ENCODE results near the gene S100A7.

Gene S100A7

DNA sequence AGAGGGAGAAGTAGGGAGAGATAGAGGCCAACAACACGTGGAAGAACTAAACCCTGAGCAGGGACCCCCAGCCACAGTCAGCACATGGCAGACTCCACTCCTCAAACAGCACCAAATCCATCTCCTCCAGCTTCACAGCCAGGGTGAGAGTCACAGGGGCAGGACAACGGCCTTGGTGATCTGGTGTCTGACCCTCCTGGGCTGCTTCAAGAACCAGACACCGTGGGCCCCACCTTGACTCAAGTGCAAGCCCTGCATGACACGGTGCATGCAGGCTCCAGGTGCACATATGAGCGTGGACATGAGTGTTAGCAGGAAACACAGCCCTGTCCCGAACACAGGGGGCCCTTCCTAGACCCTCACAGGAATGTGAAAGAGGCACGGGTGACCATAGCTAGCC, 21.9 kb downstream of the S100A7 start:
- no peak overlapping the region for H3K27ac ChIP-seq
- TF ChIP-seq, protein P1, sequence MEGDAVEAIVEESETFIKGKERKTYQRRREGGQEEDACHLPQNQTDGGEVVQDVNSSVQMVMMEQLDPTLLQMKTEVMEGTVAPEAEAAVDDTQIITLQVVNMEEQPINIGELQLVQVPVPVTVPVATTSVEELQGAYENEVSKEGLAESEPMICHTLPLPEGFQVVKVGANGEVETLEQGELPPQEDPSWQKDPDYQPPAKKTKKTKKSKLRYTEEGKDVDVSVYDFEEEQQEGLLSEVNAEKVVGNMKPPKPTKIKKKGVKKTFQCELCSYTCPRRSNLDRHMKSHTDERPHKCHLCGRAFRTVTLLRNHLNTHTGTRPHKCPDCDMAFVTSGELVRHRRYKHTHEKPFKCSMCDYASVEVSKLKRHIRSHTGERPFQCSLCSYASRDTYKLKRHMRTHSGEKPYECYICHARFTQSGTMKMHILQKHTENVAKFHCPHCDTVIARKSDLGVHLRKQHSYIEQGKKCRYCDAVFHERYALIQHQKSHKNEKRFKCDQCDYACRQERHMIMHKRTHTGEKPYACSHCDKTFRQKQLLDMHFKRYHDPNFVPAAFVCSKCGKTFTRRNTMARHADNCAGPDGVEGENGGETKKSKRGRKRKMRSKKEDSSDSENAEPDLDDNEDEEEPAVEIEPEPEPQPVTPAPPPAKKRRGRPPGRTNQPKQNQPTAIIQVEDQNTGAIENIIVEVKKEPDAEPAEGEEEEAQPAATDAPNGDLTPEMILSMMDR (IDR thresholded peaks at IDR 0.05): no peak
- no peak for TF ChIP-seq ZFX (IDR thresholded peaks at IDR 0.05; ENCODE audit: borderline replicate concordance)

GRCh38 chr1:153437236-153437635, 23.2 kb downstream of the S100A7 start:
- no peak overlapping the region for H3K27ac ChIP-seq
- TF ChIP-seq ZFX (IDR thresholded peaks at IDR 0.05; ENCODE audit: borderline replicate concordance): no peak
- TF ChIP-seq, protein P1 (IDR thresholded peaks at IDR 0.05): no peak

GRCh38 chr1:153434746-153435455, 25.6 kb downstream of the S100A7 start:
- TF ChIP-seq, protein P1 (IDR thresholded peaks at IDR 0.05): no peak
- TF ChIP-seq ZFX (IDR thresholded peaks at IDR 0.05; ENCODE audit: borderline replicate concordance): no peak
- H3K27ac ChIP-seq: no peak overlapping the region

DNA sequence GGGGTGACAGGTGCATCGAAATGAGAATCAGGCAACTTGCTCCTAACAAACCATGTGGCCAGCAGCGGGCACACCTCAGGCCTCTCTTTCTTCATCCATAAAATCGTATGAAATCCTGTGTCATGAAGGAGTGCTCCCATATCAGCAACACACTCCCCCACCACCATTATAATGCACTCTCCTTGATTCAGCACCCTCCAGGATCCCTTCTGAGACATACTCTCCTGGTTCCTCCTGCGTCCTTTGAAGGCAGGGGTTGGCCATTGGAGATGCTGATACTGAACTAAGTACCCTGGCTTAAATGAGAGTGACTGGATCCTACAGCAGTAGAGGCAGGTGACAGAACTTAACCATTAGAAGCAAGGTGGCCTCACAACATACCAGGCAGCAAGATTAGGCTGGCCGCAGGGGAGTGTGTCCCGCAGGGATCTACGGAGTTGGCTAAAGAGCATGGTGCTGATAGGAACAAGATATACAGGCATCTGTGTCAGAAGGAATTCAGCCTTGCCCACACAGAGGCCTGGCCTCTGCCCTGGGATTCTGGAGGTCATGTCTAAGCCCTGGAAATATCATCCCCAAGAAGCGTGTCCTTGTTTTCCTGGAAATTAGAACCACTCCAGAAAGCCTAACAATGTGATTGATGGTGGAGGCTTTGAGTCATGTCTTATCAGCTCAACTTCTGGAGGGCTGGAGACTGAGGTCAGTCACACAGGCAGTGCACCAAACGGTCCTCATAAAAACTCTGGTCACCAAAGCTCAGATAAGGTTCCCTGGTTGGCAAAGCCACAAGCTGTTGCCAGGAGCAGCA, 27.4 kb downstream of the S100A7 start:
- no peak for TF ChIP-seq ZFX (IDR thresholded peaks at IDR 0.05; ENCODE audit: borderline replicate concordance)
- TF ChIP-seq, protein P1 (IDR thresholded peaks at IDR 0.05): no peak
- no peak overlapping the region for H3K27ac ChIP-seq

DNA sequence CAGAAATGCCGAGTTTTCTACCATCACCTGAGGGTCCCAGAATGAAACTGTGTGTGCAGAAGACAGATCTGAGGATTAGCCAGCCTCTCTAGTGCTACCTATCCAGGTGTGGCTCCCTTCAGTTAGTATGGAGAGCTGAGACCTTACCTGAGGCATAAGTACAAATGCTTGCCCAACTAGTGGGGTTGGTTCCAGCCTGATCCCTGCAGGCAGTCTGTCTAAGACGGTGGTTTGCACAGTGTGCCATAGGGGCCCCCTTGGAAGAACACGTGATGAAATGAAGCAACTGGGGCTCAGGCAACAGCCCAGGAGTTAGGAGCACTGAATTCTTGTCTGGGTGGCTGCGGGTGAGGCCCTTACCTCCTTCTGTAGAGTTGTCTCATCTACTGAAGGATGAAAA, 28.5 kb downstream of the S100A7 start:
- TF ChIP-seq, protein P1 (IDR thresholded peaks at IDR 0.05): no peak
- TF ChIP-seq ZFX (IDR thresholded peaks at IDR 0.05; ENCODE audit: borderline replicate concordance): no peak
- no peak overlapping the region for H3K27ac ChIP-seq

DNA sequence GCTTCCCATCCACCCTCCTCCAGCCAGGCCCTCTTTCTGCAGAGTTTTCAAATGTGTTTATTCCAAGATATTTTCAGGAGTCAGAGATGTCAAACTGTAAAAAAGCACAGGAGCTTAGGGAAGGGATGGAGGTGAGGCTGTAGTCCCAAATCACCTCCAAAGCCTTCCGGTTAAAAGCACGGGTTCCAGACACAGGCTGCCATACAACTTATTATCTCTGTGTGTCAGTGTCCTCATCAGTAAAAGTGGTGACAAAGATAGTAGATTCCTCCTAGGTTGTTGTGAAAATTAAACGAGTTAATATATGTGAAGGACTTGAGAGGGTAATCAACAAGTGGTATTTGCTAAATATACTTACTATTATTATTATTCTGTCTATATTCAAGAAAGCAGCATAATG, 29.0 kb downstream of the S100A7 start:
- TF ChIP-seq ZFX (IDR thresholded peaks at IDR 0.05; ENCODE audit: borderline replicate concordance): no peak
- TF ChIP-seq, protein P1 (IDR thresholded peaks at IDR 0.05): no peak
- H3K27ac ChIP-seq: no peak overlapping the region

DNA sequence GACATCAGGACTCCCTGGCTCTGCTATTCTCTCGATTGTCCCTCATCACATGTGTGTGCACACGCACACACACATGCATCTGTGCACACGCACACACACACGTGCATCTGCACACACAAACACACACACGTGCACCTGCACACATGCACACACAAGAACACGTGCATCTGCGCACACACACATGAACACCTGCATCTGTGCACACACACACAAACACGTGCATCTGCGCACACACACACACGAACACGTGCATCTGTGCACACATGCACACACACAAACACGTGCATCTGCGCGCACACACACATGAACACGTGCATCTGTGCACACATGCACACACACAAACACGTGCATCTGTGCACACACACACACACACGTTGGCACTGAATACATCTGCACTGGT, 29.4 kb downstream of the S100A7 start:
- H3K27ac ChIP-seq: no peak overlapping the region
- no peak for TF ChIP-seq ZFX (IDR thresholded peaks at IDR 0.05; ENCODE audit: borderline replicate concordance)
- TF ChIP-seq, protein P1 (IDR thresholded peaks at IDR 0.05): no peak
